Astrocyte (in vitro differentiated cells and primary cell): ENCODE results near the gene RAD51B.

Experiments
- CTCF ChIP-seq: IDR thresholded peaks from 2 replicates; pipeline ENCODE4 v1.5.1; 2011; ENCODE audit warnings: low read depth, mild to moderate bottlenecking, inconsistent platforms, low read length, moderate library complexity; ENCODE audit not compliant: insufficient read depth
- EZH2 ChIP-seq: IDR thresholded peaks from 2 replicates; pipeline ENCODE4 v1.6.1; 2012; ENCODE audit warnings: mild to moderate bottlenecking, low read length, inconsistent platforms; ENCODE audit not compliant: insufficient read depth

GRCh38 chr14:68139431-68140075 is 320.0 kb downstream of the RAD51B start:
- TF ChIP-seq CTCF (no peak), EZH2 (no peak)
